Cardiac muscle cell (in vitro differentiated cells and primary cell): ENCODE measurements around the gene PTK6. TPM values are rescaled to one million over a fixed set of nuclear protein-coding genes. Genes with fewer than 3 reads are reported as not detected.
A peak's percentile ranks its signal among the peaks of the same experiment; 100 is the strongest.

Experiments used
- DNase-seq, 2 donors: peaks; one replicate each; pipeline versions ENCODE4 v3.0.0 to v3.0.0-alpha.2; 2010 to 2017; ENCODE audit warnings: low read depth in 1 of 2, low spot score in 1 of 2
- H3K27ac ChIP-seq: fragments of 200-600 bp; sonication (generic); 2 replicates; pipeline ENCODE4 v1.5.1; 2016
- H3K27me3 ChIP-seq: fragments of 200-600 bp; sonication (generic); 2 replicates; pipeline ENCODE4 v1.6.0; 2016; ENCODE audit warnings: control low read depth
- H3K36me3 ChIP-seq: fragments of 200-600 bp; sonication (generic); 2 replicates; pipeline ENCODE4 v1.5.1; 2016; ENCODE audit warnings: control low read depth
- H3K4me1 ChIP-seq: fragments of 200-600 bp; sonication (generic); 2 replicates; pipeline ENCODE4 v1.8.1; 2017; ENCODE audit warnings: low read depth, mild to moderate bottlenecking, mixed run types
- H3K4me3 ChIP-seq: fragments of 200-600 bp; sonication (generic); 2 replicates; pipeline ENCODE4 v1.5.1; 2016; ENCODE audit warnings: mild to moderate bottlenecking
- H3K9me3 ChIP-seq: fragments of 200-600 bp; sonication (generic); 2 replicates; pipeline ENCODE4 v1.5.1; 2017; ENCODE audit warnings: low read depth, mild to moderate bottlenecking, control low read depth
- CTCF ChIP-seq: IDR thresholded peaks from 2 replicates; pipeline ENCODE4 v1.5.1; 2012; ENCODE audit warnings: low read depth, mild to moderate bottlenecking, low read length
- polyA plus RNA-seq: library from polyadenylated mRNA; unstranded; fragments of >200 nt; fragmentation: Nextera tagmentation; extraction: Ambion mirVana; gene quantifications from 2 replicates; pipeline ENCODE4 v1.2.1, GENCODE V29; 2016
- total RNA-seq: library from RNA; depleted of rRNA; stranded (reverse); fragments of >200 nt; gene quantifications from 2 replicates; pipeline ENCODE4 v1.2.3, GENCODE V29; 2016

The PTK6 gene
- total RNA-seq: not detected in 2 replicates
- 0.30 and 0.38 TPM in 2 replicates for polyA plus RNA-seq

GRCh38 chr20:63536997-63537524 is at the start of gene PTK6:
PTK6 (minus strand) TSS chr20:63537376; CDS start chr20:63537314, 62 bp downstream.
- peaks cover 11% of the 10 kb centered on the region for H3K4me1 ChIP-seq
- H3K36me3 ChIP-seq: no peaks in the 10 kb centered on the region
- no peak for DNase-seq
- H3K4me3 ChIP-seq: no peak within 1 kb of the TSS
- no peak for TF ChIP-seq CTCF
- no peak within 1 kb of the TSS for H3K27ac ChIP-seq
- no peaks in the 10 kb centered on the region for H3K9me3 ChIP-seq
- no peaks in the 10 kb centered on the region for H3K27me3 ChIP-seq

GRCh38 chr20:63586797-63587196 is 49.6 kb upstream of the PTK6 start:
- no peaks in the 10 kb centered on the region for H3K27me3 ChIP-seq
- DNase-seq: no peak
- H3K36me3 ChIP-seq: peaks cover 9% of the 10 kb centered on the region
- H3K4me1 ChIP-seq: no peaks in the 10 kb centered on the region
- no peaks in the 10 kb centered on the region for H3K9me3 ChIP-seq
- TF ChIP-seq CTCF: no peak
- H3K27ac ChIP-seq: no peak overlapping the region
- no peak overlapping the region for H3K4me3 ChIP-seq

- H3K27ac ChIP-seq: no peak overlapping the region
- no peaks in the 10 kb centered on the region for H3K4me1 ChIP-seq
- no peaks in the 10 kb centered on the region for H3K27me3 ChIP-seq
- H3K36me3 ChIP-seq: peaks cover 8% of the 10 kb centered on the region
- no peak for TF ChIP-seq CTCF
- no peak overlapping the region for H3K4me3 ChIP-seq
- no peaks in the 10 kb centered on the region for H3K9me3 ChIP-seq
- no peak for DNase-seq
Measured at GRCh38 chr20:63585616-63586565, 48.7 kb upstream of the PTK6 start.

- TF ChIP-seq CTCF: no peak
- Histone ChIP-seq H3K36me3 (no peaks in the 10 kb centered on the region), H3K4me1 (no peaks in the 10 kb centered on the region), H3K9me3 (no peaks in the 10 kb centered on the region), H3K4me3 (no peak overlapping the region), H3K27me3 (no peaks in the 10 kb centered on the region), H3K27ac (no peak overlapping the region)
- no peak for DNase-seq
Measured at GRCh38 chr20:63582382-63583063, 45.3 kb upstream of the PTK6 start.

GRCh38 chr20:63580796-63581461 is 43.8 kb upstream of the PTK6 start:
- Histone ChIP-seq H3K36me3 (no peaks in the 10 kb centered on the region), H3K9me3 (no peaks in the 10 kb centered on the region), H3K4me1 (no peaks in the 10 kb centered on the region), H3K27ac (no peak overlapping the region), H3K27me3 (no peaks in the 10 kb centered on the region), H3K4me3 (no peak overlapping the region)
- peak; percentile 48 for TF ChIP-seq CTCF
- DNase-seq: peak; percentile 44 to 58
